H9 (cell line): ENCODE data around the gene RIOK2. TPM values are rescaled to one million over a fixed set of nuclear protein-coding genes. Genes with fewer than 3 reads are reported as not detected.
A peak's percentile ranks its signal among the peaks of the same experiment; 100 is the strongest.

Experiments used
- DNase-seq: peaks from one replicate; pipeline ENCODE4 v3.0.0-alpha.2; 2017
- H2AFZ ChIP-seq: one replicate; pipeline ENCODE4 v1.6.1; 2013; ENCODE audit warnings: mild to moderate bottlenecking, low read length, control low read depth, moderate library complexity
- H2AK5ac ChIP-seq: 2 replicates; pipeline ENCODE4 v1.6.1; 2013; ENCODE audit warnings: low read length, control low read depth, mixed read lengths; ENCODE audit not compliant: insufficient read length
- H2BK120ac ChIP-seq: one replicate; pipeline ENCODE4 v1.6.1; 2013; ENCODE audit warnings: low read depth, mild to moderate bottlenecking, low read length, control low read depth, inconsistent platforms; ENCODE audit not compliant: poor library complexity, severe bottlenecking
- H2BK12ac ChIP-seq: 2 replicates; pipeline ENCODE4 v1.6.1; 2013; ENCODE audit warnings: low read length, control low read depth, mixed read lengths, low read depth; ENCODE audit not compliant: insufficient read length
- H2BK15ac ChIP-seq: 2 replicates; pipeline ENCODE4 v1.6.1; 2013; ENCODE audit warnings: low read depth, low read length, control low read depth
- H2BK20ac ChIP-seq: one replicate; pipeline ENCODE4 v1.6.1; 2013; ENCODE audit warnings: low read depth, mild to moderate bottlenecking, low read length, control low read depth, inconsistent platforms; ENCODE audit not compliant: poor library complexity, severe bottlenecking
- H2BK5ac ChIP-seq: 2 replicates; pipeline ENCODE4 v1.6.1; 2013; ENCODE audit warnings: low read length, control low read depth, mixed read lengths; ENCODE audit not compliant: insufficient read length
- H3K14ac ChIP-seq: 2 replicates; pipeline ENCODE4 v1.6.1; 2013; ENCODE audit warnings: low read length, control low read depth; ENCODE audit not compliant: insufficient read depth
- H3K18ac ChIP-seq: 2 replicates; pipeline ENCODE4 v1.6.1; 2013; ENCODE audit warnings: low read depth, mild to moderate bottlenecking, mixed read lengths, low read length, control low read depth; ENCODE audit not compliant: insufficient read length
- H3K23ac ChIP-seq: 2 replicates; pipeline ENCODE4 v1.6.1; 2013; ENCODE audit warnings: low read length, control low read depth, mixed read lengths, low read depth; ENCODE audit not compliant: insufficient read length
- H3K23me2 ChIP-seq: 2 replicates; pipeline ENCODE4 v1.6.1; 2013; ENCODE audit warnings: low read depth, mild to moderate bottlenecking, mixed read lengths, low read length, control low read depth; ENCODE audit not compliant: insufficient read length, poor library complexity, severe bottlenecking
- H3K27ac ChIP-seq: 2 replicates; pipeline ENCODE4 v1.5.1; 2013; ENCODE audit warnings: low read length, control low read depth, mixed read lengths, low read depth; ENCODE audit not compliant: insufficient read length
- H3K27me3 ChIP-seq: 2 replicates; pipeline ENCODE4 v1.6.1; 2013; ENCODE audit warnings: low read length, control low read depth, inconsistent platforms; ENCODE audit not compliant: insufficient read depth
- H3K4ac ChIP-seq: 2 replicates; pipeline ENCODE4 v1.6.1; 2013; ENCODE audit warnings: low read depth, mild to moderate bottlenecking, control low read depth, inconsistent platforms, low read length, moderate library complexity
- H3K4me1 ChIP-seq: 2 replicates; pipeline ENCODE4 v1.6.1; 2013; ENCODE audit warnings: low read length, control low read depth, inconsistent platforms; ENCODE audit not compliant: insufficient read depth
- H3K4me2 ChIP-seq: 2 replicates; pipeline ENCODE4 v1.6.1; 2013; ENCODE audit warnings: low read length, control low read depth, mixed read lengths; ENCODE audit not compliant: insufficient read length, insufficient read depth
- H3K56ac ChIP-seq: 2 replicates; pipeline ENCODE4 v1.6.1; 2013; ENCODE audit warnings: low read depth, mild to moderate bottlenecking, mixed read lengths, low read length, control low read depth; ENCODE audit not compliant: insufficient read length
- H3K79me1 ChIP-seq: 2 replicates; pipeline ENCODE4 v1.6.1; 2013; ENCODE audit warnings: low read depth, mild to moderate bottlenecking, moderate library complexity, low read length, control low read depth, inconsistent platforms; ENCODE audit not compliant: insufficient read depth, poor library complexity, severe bottlenecking
- H3K79me2 ChIP-seq: 2 replicates; pipeline ENCODE4 v1.6.1; 2013; ENCODE audit warnings: low read length, control low read depth, inconsistent platforms; ENCODE audit not compliant: insufficient read depth
- H3K9ac ChIP-seq: 2 replicates; pipeline ENCODE4 v1.6.1; 2013; ENCODE audit warnings: low read length, control low read depth, mixed read lengths; ENCODE audit not compliant: insufficient read length; ENCODE audit errors: extremely low read depth
- H3K9me3 ChIP-seq: one replicate; pipeline ENCODE4 v1.6.1; 2013; ENCODE audit warnings: low read depth, low read length, inconsistent platforms; ENCODE audit not compliant: control insufficient read depth
- H3T11ph ChIP-seq: one replicate; pipeline ENCODE4 v1.6.1; 2013; ENCODE audit warnings: mild to moderate bottlenecking, low read length, control low read depth, inconsistent platforms
- H4K20me1 ChIP-seq: one replicate; pipeline ENCODE4 v1.6.1; 2013; ENCODE audit not compliant: control insufficient read depth, insufficient read length, insufficient read depth
- H4K5ac ChIP-seq: 2 replicates; pipeline ENCODE4 v1.6.1; 2013; ENCODE audit warnings: low read depth, mild to moderate bottlenecking, mixed read lengths, low read length, control low read depth; ENCODE audit not compliant: insufficient read length
- H4K8ac ChIP-seq: replicated peaks from 2 replicates; pipeline ENCODE4 v1.6.1; 2013; ENCODE audit warnings: low read length, control low read depth, mixed read lengths, low read depth; ENCODE audit not compliant: insufficient read length
- H4K91ac ChIP-seq: 2 replicates; pipeline ENCODE4 v1.6.1; 2013; ENCODE audit warnings: low read depth, mild to moderate bottlenecking, moderate library complexity, mixed read lengths, low read length, control low read depth; ENCODE audit not compliant: insufficient read length
- H3K27ac Mint-ChIP-seq, 3 experiments: 2 replicates in 2 of 3; 3 replicates in 1 of 3; pipeline ENCODE4 v1.8.0; 2020 to 2021; ENCODE audit warnings: mixed read lengths in 3 of 3, mild to moderate bottlenecking in 1 of 3, moderate library complexity in 1 of 3
- H3K27me3 Mint-ChIP-seq: 2 replicates; pipeline ENCODE4 v1.8.0; 2021; ENCODE audit warnings: low read depth, mild to moderate bottlenecking, moderate library complexity, mixed read lengths
- H3K36me3 Mint-ChIP-seq, 3 experiments: 2 replicates in 2 of 3; 3 replicates in 1 of 3; pipeline ENCODE4 v1.8.0; 2020 to 2021; ENCODE audit warnings: low read depth in 3 of 3, mixed read lengths in 3 of 3; ENCODE audit not compliant: insufficient read depth in 1 of 3
- H3K4me1 Mint-ChIP-seq, 2 experiments: 2 replicates each; pipeline ENCODE4 v1.8.0; 2020; ENCODE audit warnings: mixed read lengths in 2 of 2
- H3K4me3 Mint-ChIP-seq, 2 experiments: 2 replicates in 1 of 2; 3 replicates in 1 of 2; pipeline ENCODE4 v1.8.0; 2020 to 2021; ENCODE audit warnings: mild to moderate bottlenecking in 2 of 2, mixed read lengths in 2 of 2, moderate library complexity in 1 of 2
- H3K9me3 Mint-ChIP-seq, 2 experiments: 2 replicates in 1 of 2; 3 replicates in 1 of 2; pipeline ENCODE4 v1.8.0; 2020; ENCODE audit warnings: mild to moderate bottlenecking in 2 of 2, mixed read lengths in 2 of 2, moderate library complexity in 1 of 2
- WGBS: extraction: QIAGEN DNeasy Blood & Tissue Kit; methylation state at CpG from one replicate; pipeline ENCODE4 v1.1.7; 2013; ENCODE audit warnings: missing lambda C conversion rate, low lambda C conversion rate, mixed read lengths; ENCODE audit not compliant: insufficient read length; ENCODE audit errors: extremely low coverage; 5-methylcytosine and 5-hydroxymethylcytosine counted together
- total RNA-seq: library from RNA; stranded (reverse); gene quantifications from 2 replicates; pipeline ENCODE4 v1.2.1, GENCODE V29; 2021
- TF ChIP-seq, protein P1 (sequence below): fragments of 200-600 bp; sonication (generic); conservative IDR thresholded peaks from 3 replicates; pipeline ENCODE4 v1.8.0; 2021; ENCODE audit warnings: antibody characterized with exemption, mild to moderate bottlenecking

RIOK2 gene
- total RNA-seq, 1 experiment from 2014 or later = 39.5 TPM

DNA sequence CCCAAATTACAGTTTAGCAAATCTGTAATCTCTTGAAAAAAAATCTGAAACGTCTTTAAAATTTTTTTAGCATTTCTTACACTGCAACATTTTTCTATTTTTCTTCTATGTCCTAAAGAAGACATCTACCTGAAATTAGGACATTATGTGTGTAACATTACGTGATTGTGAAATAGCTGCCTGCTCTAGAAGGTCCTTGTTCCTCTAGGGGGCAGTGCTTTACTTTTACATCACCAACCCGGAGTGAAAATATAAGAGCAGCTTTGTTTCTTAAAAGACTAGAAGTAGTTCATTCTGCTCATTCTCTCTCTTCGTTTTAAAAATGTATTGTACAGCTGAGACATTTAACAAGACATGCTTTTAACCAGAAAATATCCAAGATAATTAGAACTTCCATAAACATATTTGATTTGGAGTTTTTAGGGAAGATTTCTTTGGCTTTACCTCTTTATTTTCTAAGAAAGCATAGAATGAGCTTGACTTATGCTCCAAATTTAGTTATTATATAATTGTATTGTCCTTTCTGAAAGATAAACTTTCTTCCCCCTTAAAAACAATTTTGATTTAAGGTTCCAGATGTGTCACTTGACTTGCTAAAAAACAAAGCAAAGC lies 48.1 kb upstream of the RIOK2 start:
- Histone ChIP-seq H2BK20ac (no peak overlapping the region), H4K91ac (no peak overlapping the region), H3K79me2 (no peaks in the 10 kb centered on the region), H2BK15ac (no peak overlapping the region), H3K23me2 (no peaks in the 10 kb centered on the region), H3K18ac (no peak overlapping the region), H3K4ac (no peak overlapping the region), H2BK120ac (no peak overlapping the region), H3K4me2 (no peak overlapping the region), H3K56ac (no peak overlapping the region), H3K14ac (no peak overlapping the region), H3K9me3 (no peaks in the 10 kb centered on the region), H3K79me1 (no peaks in the 10 kb centered on the region), H4K8ac (no peak overlapping the region), H2BK12ac (no peak overlapping the region), H3K27ac (no peak overlapping the region), H3K9ac (no peak overlapping the region), H3K4me1 (no peaks in the 10 kb centered on the region), H4K20me1 (no peaks in the 10 kb centered on the region), H2AK5ac (no peak overlapping the region), H3T11ph (no peak overlapping the region), H3K27me3 (no peaks in the 10 kb centered on the region), H2AFZ (no peak overlapping the region), H3K23ac (no peak overlapping the region), H4K5ac (no peak overlapping the region), H2BK5ac (no peak overlapping the region)
- H3K27me3 Mint-ChIP-seq = no peaks in the 10 kb centered on the region
- no CpG with 5 or more reads among the region's 4 CpGs for WGBS
- TF ChIP-seq, protein P1, sequence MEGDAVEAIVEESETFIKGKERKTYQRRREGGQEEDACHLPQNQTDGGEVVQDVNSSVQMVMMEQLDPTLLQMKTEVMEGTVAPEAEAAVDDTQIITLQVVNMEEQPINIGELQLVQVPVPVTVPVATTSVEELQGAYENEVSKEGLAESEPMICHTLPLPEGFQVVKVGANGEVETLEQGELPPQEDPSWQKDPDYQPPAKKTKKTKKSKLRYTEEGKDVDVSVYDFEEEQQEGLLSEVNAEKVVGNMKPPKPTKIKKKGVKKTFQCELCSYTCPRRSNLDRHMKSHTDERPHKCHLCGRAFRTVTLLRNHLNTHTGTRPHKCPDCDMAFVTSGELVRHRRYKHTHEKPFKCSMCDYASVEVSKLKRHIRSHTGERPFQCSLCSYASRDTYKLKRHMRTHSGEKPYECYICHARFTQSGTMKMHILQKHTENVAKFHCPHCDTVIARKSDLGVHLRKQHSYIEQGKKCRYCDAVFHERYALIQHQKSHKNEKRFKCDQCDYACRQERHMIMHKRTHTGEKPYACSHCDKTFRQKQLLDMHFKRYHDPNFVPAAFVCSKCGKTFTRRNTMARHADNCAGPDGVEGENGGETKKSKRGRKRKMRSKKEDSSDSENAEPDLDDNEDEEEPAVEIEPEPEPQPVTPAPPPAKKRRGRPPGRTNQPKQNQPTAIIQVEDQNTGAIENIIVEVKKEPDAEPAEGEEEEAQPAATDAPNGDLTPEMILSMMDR = peak; percentile 85
- no peaks in the 10 kb centered on the region for H3K4me1 Mint-ChIP-seq
- H3K27ac Mint-ChIP-seq = no peak overlapping the region
- peak; percentile 30 for DNase-seq
- peaks cover 12 to 13% of the 10 kb centered on the region in 2 experiments for H3K9me3 Mint-ChIP-seq
- H3K36me3 Mint-ChIP-seq = peaks cover 0 to 9% (median 2%) of the 10 kb centered on the region in 3 experiments; a peak in 3 of 7 replicates
- H3K4me3 Mint-ChIP-seq = no peak overlapping the region
